ENCODE data around the gene RBM39. TPM values are rescaled to one million over a fixed set of nuclear protein-coding genes. Genes with fewer than 3 reads are reported as not detected.

Gene RBM39
- total and polyA plus RNA-seq, 10 of the 15 experiments (the other 5 are each of a cell fraction or from before 2014, with no cell fraction given), result 135 to 280 (median 217) TPM

- TF ChIP-seq CUX1 (IDR thresholded peaks at IDR 0.05; ENCODE audit: insufficient replicate concordance, low read depth, low read length) (no peak), TARDBP (IDR thresholded peaks at IDR 0.05; ENCODE audit: borderline replicate concordance) (0 out of 2 replicates have a peak, but pooled peaks have one; percentile 11), IRF3 (IDR thresholded peaks at IDR 0.05) (peak; percentile 91), CHD4 (IDR thresholded peaks at IDR 0.05) (no peak), SREBF1 (IDR thresholded peaks at IDR 0.05; ENCODE audit: low read length) (no peak), ZNF24 (IDR thresholded peaks at IDR 0.05) (no peak), ZNF384 (IDR thresholded peaks at IDR 0.05; ENCODE audit: borderline replicate concordance, low read depth, low read length) (no peak), ELK1 (IDR thresholded peaks at IDR 0.05; ENCODE audit: low read depth, low read length) (no peak; the same call in 1 of the 2 replicates), SP1 (IDR thresholded peaks at IDR 0.05; ENCODE audit: low read depth, low read length) (peak; percentile 97), RFX5 (IDR thresholded peaks at IDR 0.05; ENCODE audit: low read depth, low read length) (no peak), ATF3 (IDR thresholded peaks at IDR 0.05; ENCODE audit: borderline replicate concordance, extremely low read depth, low read depth, low read length) (no peak), CHD2 (IDR thresholded peaks at IDR 0.05; ENCODE audit: borderline replicate concordance, low read depth, low read length) (peak; percentile 100), RCOR1 (conservative IDR thresholded peaks at IDR 0.05; ENCODE audit: low read depth, low read length) (peak; percentile 100), SIX5 (IDR thresholded peaks at IDR 0.05; ENCODE audit: low read depth, low read length, severe bottlenecking) (peak; percentile 45), USF2 (IDR thresholded peaks at IDR 0.05; ENCODE audit: borderline replicate concordance, low read depth, low read length) (peak; percentile 16; the same call in 1 of the 2 replicates), MLLT1 (IDR thresholded peaks at IDR 0.05) (peak; percentile 92)
Observed at GRCh38 chr20:35741892-35742740, at the start of gene RBM39 (continued).

Data from GM12878 (cell line).